Astrocyte of the cerebellum (primary cell): ENCODE data around the gene CHD3.

ENCODE experiments used
- DNase-seq: peaks from one replicate; pipeline ENCODE4 v3.0.0-alpha.2; 2011; ENCODE audit warnings: low read depth
- H3K4me3 ChIP-seq: 2 replicates; pipeline ENCODE4 v1.5.1; 2011; ENCODE audit warnings: mild to moderate bottlenecking, low read depth, low read length, moderate library complexity
- in situ Hi-C: cut with HindIII; loops from 2 replicates; pipeline ENCODE4 v1.10.0; 2017; ENCODE audit warnings: low sequenced_read_pairs
- TF ChIP-seq, protein P1 (sequence below): IDR thresholded peaks from 2 replicates; pipeline ENCODE4 v1.5.1; 2012; ENCODE audit warnings: low read length, low read depth, moderate library complexity, mild to moderate bottlenecking; ENCODE audit errors: missing control alignments

CHD3 gene

DNA sequence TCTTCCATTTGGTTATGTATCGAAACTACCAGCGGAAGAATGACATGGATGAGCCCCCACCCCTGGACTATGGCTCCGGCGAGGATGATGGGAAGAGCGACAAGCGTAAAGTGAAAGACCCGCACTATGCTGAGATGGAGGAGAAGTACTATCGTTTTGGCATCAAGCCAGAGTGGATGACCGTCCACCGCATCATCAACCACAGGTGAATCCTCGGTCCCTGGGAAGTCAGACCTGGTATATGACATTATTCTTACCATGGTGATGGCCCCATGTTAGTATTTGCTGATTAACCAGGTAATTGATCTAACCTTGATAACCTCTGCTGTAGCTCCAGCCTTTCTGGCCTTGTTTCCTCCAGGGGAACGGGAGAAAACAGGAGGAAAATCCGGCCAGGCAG is 8.5 kb downstream of the CHD3 start:
- in situ Hi-C loops, result no loop called here

DNA sequence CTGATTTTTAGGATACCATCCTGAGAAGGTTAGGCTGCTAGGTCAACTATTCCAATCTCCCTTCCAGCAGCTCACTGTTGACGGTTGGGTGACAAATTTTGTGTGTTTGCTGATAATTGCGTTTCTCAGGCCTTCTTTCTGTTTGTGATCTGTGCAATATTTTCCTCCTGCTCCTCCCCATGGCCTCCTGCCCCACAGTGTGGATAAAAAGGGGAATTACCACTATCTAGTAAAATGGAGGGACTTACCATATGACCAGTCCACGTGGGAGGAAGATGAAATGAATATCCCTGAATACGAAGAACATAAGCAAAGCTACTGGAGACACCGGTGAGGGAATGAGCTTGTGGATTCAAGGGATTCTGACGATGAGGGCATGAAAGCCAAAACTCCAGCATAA is 9.2 kb downstream of the CHD3 start:
- in situ Hi-C loops, result no loop called here
- DNase-seq, result no peak
- no peak overlapping the region for H3K4me3 ChIP-seq
- TF ChIP-seq, protein P1, sequence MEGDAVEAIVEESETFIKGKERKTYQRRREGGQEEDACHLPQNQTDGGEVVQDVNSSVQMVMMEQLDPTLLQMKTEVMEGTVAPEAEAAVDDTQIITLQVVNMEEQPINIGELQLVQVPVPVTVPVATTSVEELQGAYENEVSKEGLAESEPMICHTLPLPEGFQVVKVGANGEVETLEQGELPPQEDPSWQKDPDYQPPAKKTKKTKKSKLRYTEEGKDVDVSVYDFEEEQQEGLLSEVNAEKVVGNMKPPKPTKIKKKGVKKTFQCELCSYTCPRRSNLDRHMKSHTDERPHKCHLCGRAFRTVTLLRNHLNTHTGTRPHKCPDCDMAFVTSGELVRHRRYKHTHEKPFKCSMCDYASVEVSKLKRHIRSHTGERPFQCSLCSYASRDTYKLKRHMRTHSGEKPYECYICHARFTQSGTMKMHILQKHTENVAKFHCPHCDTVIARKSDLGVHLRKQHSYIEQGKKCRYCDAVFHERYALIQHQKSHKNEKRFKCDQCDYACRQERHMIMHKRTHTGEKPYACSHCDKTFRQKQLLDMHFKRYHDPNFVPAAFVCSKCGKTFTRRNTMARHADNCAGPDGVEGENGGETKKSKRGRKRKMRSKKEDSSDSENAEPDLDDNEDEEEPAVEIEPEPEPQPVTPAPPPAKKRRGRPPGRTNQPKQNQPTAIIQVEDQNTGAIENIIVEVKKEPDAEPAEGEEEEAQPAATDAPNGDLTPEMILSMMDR, result peak; percentile 49

More for the DNA sequence above, 8.5 kb downstream of the CHD3 start:
- H3K4me3 ChIP-seq, result no peak overlapping the region
- no peak for DNase-seq
- TF ChIP-seq, protein P1, result no peak

DNA sequence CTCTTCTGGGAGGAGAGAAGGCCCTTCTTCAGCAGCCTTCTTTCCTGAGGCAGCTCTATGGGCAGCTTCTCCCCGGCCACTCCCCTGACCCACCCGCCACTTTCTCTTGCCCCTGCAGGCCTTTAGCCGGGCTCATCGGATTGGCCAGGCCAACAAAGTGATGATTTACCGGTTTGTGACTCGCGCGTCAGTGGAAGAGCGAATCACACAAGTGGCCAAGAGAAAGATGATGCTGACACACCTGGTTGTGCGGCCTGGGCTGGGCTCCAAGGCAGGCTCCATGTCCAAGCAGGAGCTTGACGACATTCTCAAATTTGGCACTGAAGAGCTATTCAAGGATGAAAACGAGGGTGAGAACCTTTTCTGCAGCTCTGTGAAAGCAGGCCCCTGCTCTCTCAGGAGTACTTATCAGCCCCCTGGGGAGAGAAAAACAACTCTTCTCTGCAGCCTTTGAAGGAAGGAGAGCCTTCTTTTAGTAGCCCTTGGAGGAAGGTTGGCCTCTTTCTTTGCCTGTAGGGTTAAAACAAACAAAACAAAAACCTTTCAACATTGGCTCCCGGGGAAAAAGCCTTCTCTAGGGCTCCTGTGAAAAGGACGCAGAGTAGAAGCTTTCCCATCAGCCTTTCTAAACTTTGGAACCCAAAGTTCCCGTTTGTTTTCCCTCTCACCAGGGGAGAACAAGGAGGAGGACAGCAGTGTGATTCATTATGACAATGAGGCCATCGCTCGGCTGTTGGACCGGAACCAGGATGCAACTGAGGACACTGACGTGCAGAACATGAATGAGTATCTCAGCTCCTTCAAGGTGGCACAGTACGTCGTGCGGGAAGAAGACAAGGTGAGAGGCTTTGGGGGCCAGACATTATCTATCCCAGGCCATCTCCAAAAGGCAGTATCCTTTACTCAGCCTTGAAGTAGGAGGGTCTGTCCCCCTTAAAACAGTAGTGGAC is 14.8 kb downstream of the CHD3 start:
- in situ Hi-C loops, result no loop called here
- no peak for DNase-seq
- TF ChIP-seq, protein P1, result no peak

DNA sequence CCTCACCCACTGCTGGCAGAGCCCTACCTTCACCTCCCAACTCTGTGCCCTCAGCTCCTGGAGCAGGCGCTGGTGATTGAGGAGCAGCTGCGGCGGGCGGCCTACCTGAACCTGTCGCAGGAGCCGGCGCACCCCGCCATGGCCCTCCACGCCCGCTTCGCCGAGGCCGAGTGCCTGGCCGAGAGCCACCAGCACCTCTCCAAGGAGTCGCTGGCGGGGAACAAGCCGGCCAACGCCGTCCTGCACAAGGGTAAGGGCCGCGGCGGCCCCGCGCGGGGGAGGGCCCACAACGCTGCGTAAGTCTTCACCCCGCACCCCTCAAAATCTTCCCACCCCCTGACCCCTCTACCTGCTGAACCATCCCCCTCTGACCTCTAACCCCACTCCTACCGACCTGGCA is 20.5 kb downstream of the CHD3 start:
- in situ Hi-C loops, result no loop called here
- no peak for DNase-seq
- TF ChIP-seq, protein P1, result no peak
- no peak overlapping the region for H3K4me3 ChIP-seq

More for the DNA sequence above, 14.8 kb downstream of the CHD3 start:
- H3K4me3 ChIP-seq, result no peak overlapping the region

DNA sequence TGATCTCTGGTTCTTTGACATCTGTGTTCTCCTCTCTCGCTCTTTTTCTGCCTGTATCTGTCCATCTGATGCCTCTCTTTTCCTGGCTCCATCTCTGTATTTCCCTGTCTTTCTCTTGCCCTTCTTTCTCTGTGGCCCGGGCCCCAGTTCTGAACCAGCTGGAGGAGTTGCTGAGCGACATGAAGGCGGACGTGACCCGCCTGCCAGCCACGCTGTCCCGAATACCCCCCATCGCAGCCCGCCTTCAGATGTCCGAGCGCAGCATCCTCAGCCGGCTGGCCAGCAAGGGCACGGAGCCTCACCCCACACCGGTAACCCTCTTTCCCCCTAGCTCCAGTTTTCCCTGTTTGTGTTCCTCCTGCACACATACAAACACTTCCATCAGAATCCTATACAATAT is 21.7 kb downstream of the CHD3 start:
- in situ Hi-C loops, result no loop called here
- H3K4me3 ChIP-seq, result no peak overlapping the region
- DNase-seq, result no peak
- TF ChIP-seq, protein P1, result no peak

DNA sequence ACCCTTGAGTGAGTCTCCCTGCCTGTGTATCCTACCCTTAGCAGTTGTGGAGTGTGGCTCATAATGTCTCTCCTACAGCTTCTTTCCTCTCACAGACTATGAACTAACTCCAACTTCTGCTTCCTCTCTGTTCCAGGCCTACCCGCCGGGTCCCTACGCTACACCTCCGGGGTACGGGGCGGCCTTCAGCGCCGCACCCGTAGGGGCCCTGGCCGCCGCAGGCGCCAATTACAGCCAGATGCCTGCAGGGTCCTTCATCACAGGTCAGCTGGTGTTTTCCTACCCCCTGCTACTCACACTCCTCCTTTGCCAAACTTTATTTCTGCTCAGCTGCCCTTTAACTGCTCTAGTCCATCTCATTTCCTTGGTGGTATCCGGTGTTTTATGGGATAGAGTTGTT is 22.1 kb downstream of the CHD3 start:
- TF ChIP-seq, protein P1, result no peak
- in situ Hi-C loops, result no loop called here
- DNase-seq, result no peak
- no peak overlapping the region for H3K4me3 ChIP-seq
